ENCODE results near the gene AFMID. TPM values are rescaled to one million over a fixed set of nuclear protein-coding genes. Genes with fewer than 3 reads are reported as not detected.

AFMID gene
- total RNA-seq, 4 donors from 2014 or later: 11.7 to 14.3 (median 12.1) TPM

DNA sequence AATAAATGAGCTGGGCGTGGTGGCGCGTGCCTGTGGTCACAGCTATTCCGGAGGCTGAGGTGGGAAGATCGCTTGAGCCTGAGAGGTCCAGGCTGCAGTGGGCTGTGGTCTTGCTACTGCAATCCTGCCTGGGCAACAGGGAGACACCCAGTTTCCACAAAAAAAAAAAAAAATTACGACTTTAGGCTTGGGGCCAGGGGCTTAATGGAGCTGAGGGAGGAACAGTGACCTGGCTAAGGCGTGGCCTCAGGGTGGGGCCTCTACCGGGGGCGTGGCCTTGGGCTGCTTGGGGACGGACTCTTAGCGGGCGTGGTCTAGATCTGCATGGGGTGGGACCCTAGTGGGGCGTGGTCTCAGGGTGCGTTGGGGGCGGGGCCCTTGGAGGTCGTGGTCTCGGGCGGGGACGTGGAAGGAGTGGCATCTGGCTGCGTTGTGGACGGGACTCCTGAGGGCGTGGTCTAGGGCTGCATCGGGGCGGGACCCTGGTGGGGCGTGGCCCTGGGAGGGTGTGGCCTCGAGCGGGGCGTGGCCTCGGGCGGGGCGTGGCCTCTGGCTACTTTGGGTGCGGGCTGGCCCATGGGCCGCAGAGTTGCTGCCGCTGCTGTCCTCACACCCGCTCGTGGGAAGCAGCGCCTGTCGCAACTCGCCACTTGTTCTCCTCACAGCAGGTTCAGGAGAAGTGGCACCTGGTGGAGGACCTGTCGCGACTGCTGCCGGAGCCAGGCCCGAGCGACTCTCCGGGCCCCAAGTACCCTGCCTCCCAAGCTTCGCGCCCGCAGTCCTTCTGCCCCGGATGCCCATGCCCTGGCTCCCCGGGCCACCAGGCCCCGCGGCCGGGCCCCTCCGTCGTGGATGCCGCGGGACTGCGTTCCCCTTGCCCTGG is 46.8 kb upstream of the AFMID start:
- Histone ChIP-seq H3K36me3 (no peaks in the 10 kb centered on the region), H3K27me3 (no peaks in the 10 kb centered on the region), H3K9me3 (no peaks in the 10 kb centered on the region), H3K4me1 (peaks cover 15 to 27% of the 10 kb centered on the region in 2 donors), H3K27ac (peak overlapping the region in 2 of 4 donors; percentile 18 to 46), H3K4me3 (peak overlapping the region in 3 of 4 donors; percentile 19 to 52 (median 25))
- ATAC-seq (peak; percentile 79 to 85), DNase-seq (peak; percentile 72 to 91)
- peak in 1 of 2 donors; percentile 45 for TF ChIP-seq POLR2A (IDR thresholded peaks at IDR 0.05)
- TF ChIP-seq, protein P1, sequence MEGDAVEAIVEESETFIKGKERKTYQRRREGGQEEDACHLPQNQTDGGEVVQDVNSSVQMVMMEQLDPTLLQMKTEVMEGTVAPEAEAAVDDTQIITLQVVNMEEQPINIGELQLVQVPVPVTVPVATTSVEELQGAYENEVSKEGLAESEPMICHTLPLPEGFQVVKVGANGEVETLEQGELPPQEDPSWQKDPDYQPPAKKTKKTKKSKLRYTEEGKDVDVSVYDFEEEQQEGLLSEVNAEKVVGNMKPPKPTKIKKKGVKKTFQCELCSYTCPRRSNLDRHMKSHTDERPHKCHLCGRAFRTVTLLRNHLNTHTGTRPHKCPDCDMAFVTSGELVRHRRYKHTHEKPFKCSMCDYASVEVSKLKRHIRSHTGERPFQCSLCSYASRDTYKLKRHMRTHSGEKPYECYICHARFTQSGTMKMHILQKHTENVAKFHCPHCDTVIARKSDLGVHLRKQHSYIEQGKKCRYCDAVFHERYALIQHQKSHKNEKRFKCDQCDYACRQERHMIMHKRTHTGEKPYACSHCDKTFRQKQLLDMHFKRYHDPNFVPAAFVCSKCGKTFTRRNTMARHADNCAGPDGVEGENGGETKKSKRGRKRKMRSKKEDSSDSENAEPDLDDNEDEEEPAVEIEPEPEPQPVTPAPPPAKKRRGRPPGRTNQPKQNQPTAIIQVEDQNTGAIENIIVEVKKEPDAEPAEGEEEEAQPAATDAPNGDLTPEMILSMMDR (IDR thresholded peaks at IDR 0.05 in 4 of 5, conservative IDR thresholded peaks at IDR 0.05 in 1 of 5): no peak
- intact Hi-C loops (cut with DNase I; ENCODE audit: low total_unique reads) (no loop called here), in situ Hi-C loops (cut with MboI; ENCODE audit: low sequenced_read_pairs in 4 of 4) (no loop called here)

DNA sequence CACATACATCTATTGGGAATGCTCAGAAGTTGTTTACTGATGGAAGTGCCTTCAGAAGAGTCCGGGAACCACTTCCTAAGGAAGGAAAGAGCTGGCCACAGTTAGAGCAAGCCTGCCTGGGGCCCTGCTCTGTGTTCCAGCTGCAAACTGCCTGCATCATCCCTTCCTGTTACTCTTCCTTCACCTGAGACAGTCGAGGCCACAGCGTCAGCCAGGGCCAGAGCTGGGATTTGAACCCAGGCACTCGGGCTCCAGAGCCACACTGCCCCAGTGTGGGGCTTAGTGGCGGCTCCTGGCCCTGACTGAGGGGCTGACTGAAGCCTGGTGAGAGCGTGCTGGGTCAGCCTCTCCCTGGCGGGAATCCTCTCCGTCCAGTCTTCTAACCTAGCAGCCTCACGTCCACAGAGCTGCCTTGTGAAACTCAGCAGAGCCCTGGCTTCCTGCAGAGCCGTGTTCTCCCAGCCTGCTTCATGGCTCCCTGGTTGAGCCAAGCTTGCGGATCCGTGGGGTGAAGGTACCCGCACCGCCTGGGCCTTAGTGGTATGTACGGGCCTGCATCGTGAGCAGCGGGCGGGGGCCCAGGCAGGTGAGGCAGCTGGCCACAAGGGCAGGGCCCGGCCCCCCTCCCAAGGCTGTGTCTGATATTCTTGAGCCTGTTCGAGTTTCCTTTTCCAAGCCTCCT is 45.6 kb upstream of the AFMID start:
- no peaks in the 10 kb centered on the region for H3K36me3 ChIP-seq
- DNase-seq: no peak
- no peak overlapping the region for H3K27ac ChIP-seq
- in situ Hi-C loops (cut with MboI; ENCODE audit: low sequenced_read_pairs in 4 of 4) (no loop called here), intact Hi-C loops (cut with DNase I; ENCODE audit: low total_unique reads) (no loop called here)
- no peaks in the 10 kb centered on the region for H3K27me3 ChIP-seq
- no peak for ATAC-seq
- peaks cover 15 to 28% of the 10 kb centered on the region in 2 donors for H3K4me1 ChIP-seq
- H3K4me3 ChIP-seq: no peak overlapping the region
- no peak for TF ChIP-seq POLR2A (IDR thresholded peaks at IDR 0.05)
- TF ChIP-seq, protein P1 (IDR thresholded peaks at IDR 0.05 in 4 of 5, conservative IDR thresholded peaks at IDR 0.05 in 1 of 5): no peak
- H3K9me3 ChIP-seq: no peaks in the 10 kb centered on the region

DNA sequence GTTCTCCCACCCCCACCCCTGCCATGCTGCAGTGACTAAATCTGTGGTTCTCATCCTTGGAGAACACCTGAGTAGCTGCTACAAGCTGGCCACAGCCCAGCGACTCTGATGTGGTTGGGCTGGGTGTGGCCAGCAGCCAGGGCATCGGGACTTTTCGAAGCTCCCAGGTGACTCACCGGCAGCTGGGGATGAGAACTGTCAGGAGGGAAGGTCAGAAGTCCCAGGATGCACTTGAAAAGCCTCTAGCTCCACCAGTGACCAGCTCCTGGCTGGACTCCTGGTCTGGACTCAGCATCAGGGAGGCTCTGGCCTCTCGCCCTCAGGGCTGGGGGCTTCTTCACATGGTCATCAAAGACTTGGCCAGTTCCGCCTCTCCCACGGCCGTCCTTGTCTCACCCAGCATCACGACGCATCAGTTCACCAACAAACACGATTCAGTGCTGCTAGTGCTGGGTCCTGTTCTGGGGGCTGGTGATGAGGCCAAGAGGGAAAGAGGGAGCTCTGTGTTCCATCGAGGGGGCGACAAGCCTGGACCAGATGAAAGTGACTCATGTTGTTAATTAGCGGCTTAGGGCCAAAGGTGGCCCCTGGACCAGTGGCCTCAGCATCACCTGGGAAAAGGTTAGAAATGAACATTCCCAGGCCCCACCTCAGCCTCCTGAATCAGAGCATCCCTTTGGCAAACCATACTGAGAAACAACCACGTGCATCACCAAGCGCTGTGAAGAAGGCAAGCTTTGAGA is 44.9 kb upstream of the AFMID start:
- intact Hi-C loops (cut with DNase I; ENCODE audit: low total_unique reads) (no loop called here), in situ Hi-C loops (cut with MboI; ENCODE audit: low sequenced_read_pairs in 4 of 4) (no loop called here)
- no peaks in the 10 kb centered on the region for H3K27me3 ChIP-seq
- H3K4me1 ChIP-seq: peaks cover 15 to 28% of the 10 kb centered on the region in 2 donors
- ATAC-seq (no peak), DNase-seq (no peak)
- TF ChIP-seq, protein P1 (IDR thresholded peaks at IDR 0.05 in 4 of 5, conservative IDR thresholded peaks at IDR 0.05 in 1 of 5): no peak
- TF ChIP-seq POLR2A (IDR thresholded peaks at IDR 0.05): no peak
- no peak overlapping the region for H3K27ac ChIP-seq
- no peaks in the 10 kb centered on the region for H3K36me3 ChIP-seq
- H3K4me3 ChIP-seq: no peak overlapping the region
- no peaks in the 10 kb centered on the region for H3K9me3 ChIP-seq

DNA sequence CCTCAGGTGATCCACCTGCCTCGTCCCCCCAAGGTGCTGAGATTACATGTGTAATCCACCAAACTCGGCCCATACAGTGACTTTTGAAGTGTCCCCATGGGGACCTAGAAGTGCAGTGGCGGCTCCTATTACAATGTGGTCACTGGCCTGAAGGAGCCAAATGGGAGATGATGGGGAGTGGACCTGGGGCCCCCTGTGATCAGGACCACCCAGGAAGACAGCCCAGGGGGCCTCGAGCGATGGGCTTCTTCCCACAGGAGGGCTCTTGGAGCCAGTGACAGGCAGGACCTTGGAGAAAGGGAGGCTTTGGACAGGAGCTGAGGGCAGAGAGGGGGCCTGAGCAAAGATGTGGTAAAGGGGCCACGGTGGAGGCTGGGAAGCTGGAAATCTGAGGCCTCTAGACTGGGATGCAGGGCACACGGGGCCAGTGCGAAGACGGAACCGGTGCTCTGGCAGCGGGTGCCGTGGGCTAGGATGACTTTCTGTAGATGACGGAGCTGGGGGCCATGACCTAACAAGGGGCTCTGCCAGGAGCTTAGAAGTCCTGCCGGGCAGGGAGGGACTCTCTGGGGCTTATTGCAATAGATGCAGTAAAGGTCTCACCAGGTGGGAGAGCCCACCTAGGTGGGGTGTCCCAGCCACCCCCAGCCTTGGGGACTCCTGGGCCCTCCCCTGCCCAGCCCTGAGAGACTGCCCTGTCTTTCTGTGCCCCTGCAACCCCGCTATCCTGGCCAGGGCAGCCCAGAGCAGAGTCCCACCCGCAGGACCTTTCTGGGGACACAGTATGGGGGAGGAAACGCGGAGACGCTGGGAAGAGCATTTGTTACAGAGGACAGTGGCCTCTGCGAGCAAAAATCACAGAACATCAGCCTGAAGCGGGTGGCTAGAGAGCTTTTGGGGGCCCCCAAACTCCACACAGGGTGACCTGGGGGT is 43.7 kb upstream of the AFMID start:
- Histone ChIP-seq H3K4me1 (peaks cover 15 to 28% of the 10 kb centered on the region in 2 donors), H3K9me3 (no peaks in the 10 kb centered on the region), H3K27ac (peak overlapping the region in 2 of 4 donors; percentile 12 to 29), H3K36me3 (no peaks in the 10 kb centered on the region), H3K4me3 (no peak overlapping the region), H3K27me3 (no peaks in the 10 kb centered on the region)
- no peak for TF ChIP-seq POLR2A (IDR thresholded peaks at IDR 0.05)
- TF ChIP-seq, protein P1 (IDR thresholded peaks at IDR 0.05 in 4 of 5, conservative IDR thresholded peaks at IDR 0.05 in 1 of 5): no peak
- DNase-seq (no peak), ATAC-seq (no peak)
- intact Hi-C loops (cut with DNase I; ENCODE audit: low total_unique reads): no loop called here
- in situ Hi-C loops (cut with MboI; ENCODE audit: low sequenced_read_pairs in 4 of 4): no loop called here
